H1 (cell line): Measurements from ENCODE around the gene EN1. TPM values are rescaled to one million over a fixed set of nuclear protein-coding genes. Genes with fewer than 3 reads are reported as not detected.

Experiments used
- RBBP5 ChIP-seq: IDR thresholded peaks from 2 replicates; pipeline ENCODE4 v1.7.1; 2012; ENCODE audit warnings: low read depth, mild to moderate bottlenecking, inconsistent platforms, low read length, moderate library complexity, borderline replicate concordance
- polyA plus RNA-seq, 7 experiments: library from polyadenylated mRNA; depleted of rRNA in 3 of 7; stranded (reverse) in 5 of 7; unstranded in 2 of 7; fragments of >200 nt in 5 of 7; fragments of 200-250 nt in 2 of 7; gene quantifications; 1 replicate in 5 of 7; 2 replicates in 1 of 7; 4 replicates in 1 of 7; pipeline versions ENCODE4 v1.2.1 to v1.2.3, GENCODE V29; 2011 to 2013; ENCODE audit warnings: missing spikeins in 2 of 7, mixed read lengths in 2 of 7
- total RNA-seq: library from RNA; stranded (reverse); fragmentation: NEBNext Ultra II Directional; extraction: Animal tissue kit (Norgen Biotek cat#: 25700); gene quantifications from 2 replicates; pipeline ENCODE4 v1.2.1, GENCODE V29; 2021

The EN1 gene
- total and polyA plus RNA-seq, 2 of the 8 experiments (the other 6 are each of a cell fraction or from before 2014, with no cell fraction given), result not detected

- TF ChIP-seq RBBP5, result no peak
- TF ChIP-seq, all 59 proteins: peak for 4
These were observed 10.4 kb upstream of the EN1 start (continued) for GRCh38 chr2:118857677-118858484.
